ENCODE results near the gene BCR. TPM values are rescaled to one million over a fixed set of nuclear protein-coding genes. Genes with fewer than 3 reads are reported as not detected.

The BCR gene
- total and polyA plus RNA-seq, 2 of the 13 experiments (the other 11 are each of a cell fraction or from before 2014, with no cell fraction given): 19.9 to 33.6 TPM

GRCh38 chr22:23180893-23181720 is 798 bp downstream of the BCR start (continued):
- TF ChIP-seq ZNF275 (CRISPR knock-in tag; IDR thresholded peaks at IDR 0.05; ENCODE audit: borderline replicate concordance) (no peak), RBM39 (IDR thresholded peaks at IDR 0.05; ENCODE audit: low read depth, low read length, poor library complexity, severe bottlenecking) (no peak), PHF8 (CRISPR knock-in tag; IDR thresholded peaks at IDR 0.05) (peak; percentile 66), ZNF766 (CRISPR knock-in tag; IDR thresholded peaks at IDR 0.05; ENCODE audit: borderline replicate concordance) (0 out of 2 replicates have a peak, but pooled peaks have one; percentile 12), HOXD1 (CRISPR knock-in tag; IDR thresholded peaks at IDR 0.05) (no peak), ZNF574 (CRISPR knock-in tag; IDR thresholded peaks at IDR 0.05) (no peak), POLR2AphosphoS5 (IDR thresholded peaks at IDR 0.05; ENCODE audit: low read depth, low read length) (no peak), ZNF160 (CRISPR knock-in tag; IDR thresholded peaks at IDR 0.05) (no peak), SIN3B (IDR thresholded peaks at IDR 0.05; ENCODE audit: low read length) (no peak), AKNA (CRISPR knock-in tag; IDR thresholded peaks at IDR 0.05; ENCODE audit: borderline replicate concordance) (no peak), ZNF367 (CRISPR knock-in tag; IDR thresholded peaks at IDR 0.05; ENCODE audit: borderline replicate concordance) (0 out of 2 replicates have a peak, but pooled peaks have one; percentile 46), RCOR2 (CRISPR knock-in tag; IDR thresholded peaks at IDR 0.05) (no peak), ZSCAN25 (CRISPR knock-in tag; IDR thresholded peaks at IDR 0.05) (no peak), ATF4 (CRISPR knock-in tag; IDR thresholded peaks at IDR 0.05) (no peak), STAT5B (CRISPR knock-in tag; IDR thresholded peaks at IDR 0.05) (no peak), SALL1 (CRISPR knock-in tag; IDR thresholded peaks at IDR 0.05) (no peak; the same call in 1 of the 2 replicates), ZNF770 (CRISPR knock-in tag; IDR thresholded peaks at IDR 0.05) (no peak)
